Stimulated activated CD8-positive, alpha-beta memory T cell treated with anti-CD3 and anti-CD28 coated beads, Interleukin-4, amount 100 ng/mL, for 24 hours (primary cell): Measurements from ENCODE around the gene ZDHHC13.
"Not testable (repeated sequence)": the region's sequence is repeated elsewhere in the genome, so short reads cannot be mapped to it uniquely, and the experiment has no call there.

Source experiments
- DNase-seq: peaks from one replicate; pipeline ENCODE4 v3.0.0-alpha.2; 2020; ENCODE audit warnings: low read depth

ZDHHC13 gene

GRCh38 chr11:19101796-19102520, 15.0 kb upstream of the ZDHHC13 start:
- no peak for DNase-seq

GRCh38 chr11:19102521-19102900, 14.5 kb upstream of the ZDHHC13 start:
- DNase-seq: no peak

GRCh38 chr11:19105011-19105410, 12.0 kb upstream of the ZDHHC13 start:
- DNase-seq: no peak

GRCh38 chr11:19107125-19107524, 9.8 kb upstream of the ZDHHC13 start:
- no peak for DNase-seq

GRCh38 chr11:19110295-19110694, 6.7 kb upstream of the ZDHHC13 start:
- DNase-seq: no peak

DNA sequence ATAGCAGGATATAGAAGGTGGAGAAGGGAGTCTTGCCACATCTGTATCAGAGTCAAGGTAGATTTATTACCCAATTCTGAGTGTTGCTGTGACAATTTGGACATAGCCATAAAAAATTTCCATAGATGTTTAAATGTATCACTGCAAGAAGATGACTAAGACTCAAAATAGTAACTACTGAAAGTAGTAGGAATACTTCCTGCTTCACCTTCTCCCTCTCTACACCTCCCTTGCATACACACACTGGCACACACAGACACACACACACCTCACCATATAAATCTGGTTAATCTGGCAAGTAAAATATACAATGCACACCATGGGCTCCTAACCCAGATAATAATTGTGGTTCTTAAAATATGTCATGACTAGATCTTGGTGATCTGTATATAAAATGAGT, 5.2 kb upstream of the ZDHHC13 start:
- no peak for DNase-seq

DNA sequence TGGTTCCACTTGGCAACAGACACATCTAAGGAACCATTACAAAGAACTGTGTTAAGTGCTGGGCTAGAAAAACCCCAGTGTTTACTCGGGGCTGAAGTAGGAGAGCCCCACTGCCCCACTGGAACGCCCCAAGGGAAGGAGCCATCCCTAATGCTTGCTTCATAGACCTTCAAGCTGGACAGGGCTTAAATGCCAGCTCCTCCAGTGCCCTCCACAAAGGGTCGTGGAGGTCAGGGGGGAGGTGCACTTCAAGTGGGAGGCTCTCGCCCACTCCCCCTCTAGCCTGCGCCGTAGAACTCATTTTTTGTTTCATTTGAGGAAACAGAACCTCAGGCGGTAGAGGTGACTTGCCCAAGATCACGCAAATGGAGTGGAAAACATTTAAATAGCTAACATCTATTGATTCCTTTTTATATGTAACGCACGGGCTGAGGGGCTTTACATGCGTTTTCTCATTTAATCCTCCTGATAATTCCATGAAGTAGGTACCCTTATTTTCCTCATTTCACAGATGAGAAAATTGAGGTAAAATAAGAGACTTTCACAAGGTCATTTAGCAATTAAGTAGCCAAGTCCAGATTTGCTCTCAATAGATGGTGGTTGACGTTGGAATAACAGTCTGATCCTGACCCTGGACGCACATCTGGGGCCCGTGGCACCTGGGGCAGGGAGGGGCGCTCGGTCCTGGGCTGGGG, 545 bp upstream of the ZDHHC13 start:
- DNase-seq: no peak

- DNase-seq: no peak
These were observed 761 bp downstream of the ZDHHC13 start for GRCh38 chr11:19117760-19118097.

DNA sequence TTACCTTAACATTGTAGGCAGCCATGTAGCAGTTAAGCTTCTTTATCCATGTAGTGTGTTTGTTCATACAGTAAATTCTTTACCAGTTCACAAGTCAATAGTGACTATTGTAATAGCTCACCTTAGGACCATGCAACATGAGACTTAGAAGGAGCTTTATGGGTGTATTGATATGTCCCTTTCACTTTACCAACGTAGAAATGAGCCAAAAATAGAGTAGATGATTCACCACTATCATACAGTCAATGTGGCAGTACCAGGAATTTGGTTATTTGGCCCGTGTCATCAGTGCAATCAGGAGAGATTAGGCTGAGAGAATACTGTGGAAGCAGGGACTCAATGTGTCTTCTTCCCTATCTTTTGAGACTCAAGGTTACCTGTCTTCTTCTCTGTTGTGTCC, 4.7 kb downstream of the ZDHHC13 start:
- no peak for DNase-seq

- DNase-seq: no peak
These were observed 6.1 kb downstream of the ZDHHC13 start for GRCh38 chr11:19122960-19123615.

- not testable (repeated sequence) for DNase-seq
These were observed 9.8 kb downstream of the ZDHHC13 start for GRCh38 chr11:19126562-19127325.

DNA sequence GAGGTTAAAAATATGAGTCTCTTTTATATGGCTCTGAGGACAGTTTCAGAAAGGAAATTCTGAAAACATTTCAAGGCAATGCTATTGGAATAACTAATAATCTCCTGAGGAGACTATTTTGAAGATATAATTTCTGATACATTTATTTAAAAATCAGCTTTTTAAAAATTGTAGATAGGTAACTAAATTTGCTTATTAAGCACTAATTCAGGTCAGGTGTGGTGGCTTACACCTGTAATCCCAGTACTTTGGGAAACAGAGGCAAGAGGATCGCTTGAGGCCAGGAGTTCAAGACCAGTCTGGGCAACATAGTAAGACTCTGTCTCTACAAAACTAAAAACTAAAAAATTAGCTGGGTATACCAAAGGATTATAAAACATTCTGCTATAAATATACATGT, 17.0 kb downstream of the ZDHHC13 start:
- DNase-seq: no peak

- not testable (repeated sequence) for DNase-seq
These were observed 19.9 kb downstream of the ZDHHC13 start for GRCh38 chr11:19136884-19137283.

DNA sequence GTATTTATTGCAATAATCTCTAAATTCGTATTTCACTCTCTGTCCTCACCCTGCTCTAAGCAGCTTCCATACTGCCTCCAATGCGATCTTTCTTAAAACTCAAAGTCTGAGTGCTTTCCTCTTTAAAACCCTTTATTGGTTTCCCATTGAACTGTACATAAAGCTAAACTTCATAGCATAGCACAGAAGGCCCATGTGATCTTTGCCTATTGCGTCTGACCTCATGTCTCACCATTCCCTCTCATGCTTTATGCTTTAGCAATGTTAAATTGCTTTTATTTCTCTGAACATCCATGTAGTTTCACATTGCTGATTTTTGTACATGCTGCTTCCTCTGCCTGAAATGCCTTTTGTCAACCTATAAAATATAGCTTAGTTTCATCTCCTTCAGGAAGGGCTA, 28.4 kb downstream of the ZDHHC13 start:
- DNase-seq: no peak

GRCh38 chr11:19156892-19157291, 39.9 kb downstream of the ZDHHC13 start:
- DNase-seq: no peak

DNA sequence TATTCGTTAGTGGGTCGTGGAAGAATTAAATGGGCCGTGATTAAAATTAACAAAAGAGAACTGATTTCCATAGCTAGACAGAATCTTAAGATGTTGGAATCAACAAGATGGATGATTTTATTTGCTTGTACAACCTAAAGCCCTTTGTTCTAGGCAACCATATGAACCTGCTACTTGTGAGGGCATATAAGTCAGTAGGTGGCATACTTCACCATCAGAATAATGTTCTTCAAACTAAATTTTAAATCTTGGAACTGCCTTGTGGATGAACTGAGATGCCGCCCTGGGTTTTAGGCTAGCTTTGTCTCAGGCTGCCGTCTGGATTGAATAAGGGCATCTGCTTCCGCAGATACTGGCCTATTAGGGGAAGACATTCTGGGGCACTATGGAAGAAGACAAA, 43.9 kb downstream of the ZDHHC13 start:
- no peak for DNase-seq

DNA sequence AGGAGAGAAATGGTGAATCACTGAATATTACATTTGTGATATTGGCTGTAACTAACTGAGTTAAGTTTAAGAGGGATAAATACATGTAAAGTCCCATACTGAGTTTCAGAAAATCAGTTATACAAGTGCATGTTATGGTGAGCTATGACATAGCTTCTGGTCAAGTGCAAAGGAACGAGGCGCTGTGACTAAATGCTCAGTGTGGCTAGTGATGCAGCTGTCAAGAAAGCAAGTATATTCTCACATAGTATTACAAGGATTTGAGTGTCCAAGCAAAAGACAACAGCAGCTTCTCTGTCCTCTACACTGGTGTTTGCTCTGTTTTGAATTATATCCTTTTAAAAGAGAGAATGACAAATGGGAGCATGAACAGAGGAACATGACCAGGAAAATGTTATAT, 44.7 kb downstream of the ZDHHC13 start:
- no peak for DNase-seq

DNA sequence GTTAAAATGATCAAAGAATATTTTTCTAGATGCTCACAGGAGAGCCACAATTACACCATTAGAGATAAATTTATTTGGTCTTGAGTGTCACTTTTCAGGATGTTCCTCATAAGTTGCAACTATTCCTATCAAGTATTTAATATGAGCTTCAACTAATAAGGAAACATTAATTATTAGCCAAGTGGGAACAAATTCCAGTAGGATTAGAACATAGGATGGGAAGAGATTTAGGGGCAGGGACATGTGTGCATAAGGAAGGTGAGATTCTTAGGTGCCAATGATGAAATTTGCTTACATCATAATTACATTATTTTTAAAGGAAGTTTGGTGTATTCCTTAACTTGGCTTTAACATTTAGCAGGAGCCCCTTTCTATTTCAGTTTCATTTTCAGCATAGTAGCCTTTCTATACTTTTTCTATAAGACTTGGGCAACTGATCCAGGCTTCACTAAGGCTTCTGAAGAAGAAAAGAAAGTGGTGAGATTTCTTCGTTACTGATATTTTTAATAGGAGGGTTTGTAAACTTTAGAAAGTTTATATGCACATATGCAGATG, 46.1 kb downstream of the ZDHHC13 start:
- DNase-seq: no peak

GRCh38 chr11:19163617-19164016, 46.6 kb downstream of the ZDHHC13 start:
- no peak for DNase-seq

GRCh38 chr11:19164230-19164855, 47.4 kb downstream of the ZDHHC13 start:
- DNase-seq: no peak

GRCh38 chr11:19164881-19165280, 47.9 kb downstream of the ZDHHC13 start:
- no peak for DNase-seq

DNA sequence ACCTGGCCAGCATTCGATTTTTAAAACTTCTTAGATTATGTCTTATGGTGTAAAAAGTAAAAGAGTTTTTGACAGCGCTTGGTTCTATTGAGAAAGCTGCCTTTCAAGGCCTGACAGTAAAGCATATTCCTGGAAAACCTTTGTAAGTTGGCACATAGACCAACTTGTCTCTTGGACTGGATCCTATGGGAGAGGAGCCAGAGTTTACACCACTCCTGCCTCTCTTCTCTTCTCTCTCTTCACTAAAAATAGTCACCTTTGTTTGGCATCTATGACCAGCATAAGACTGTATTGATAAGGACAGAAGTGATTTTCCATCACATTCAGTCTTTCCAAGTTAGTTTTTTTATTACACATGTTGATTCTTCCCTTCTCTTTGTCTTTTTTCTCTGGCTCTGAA, 51.1 kb downstream of the ZDHHC13 start:
- DNase-seq: no peak
